Uterus (tissue), 2 donors: ENCODE measurements around the gene PI4KA.

Experiments used
- CTCF ChIP-seq, 4 experiments: fragments of 200-600 bp in 2 of 4; fragments of 450-650 bp in 2 of 4; sonication (generic) in 2 of 4; IDR thresholded peaks; one replicate each; pipeline ENCODE4 v1.5.1; 2016 to 2019; ENCODE audit warnings: antibody characterized with exemption in 4 of 4, mild to moderate bottlenecking in 2 of 4, moderate library complexity in 1 of 4
- POLR2A ChIP-seq, 2 donors: fragments of 450-650 bp; IDR thresholded peaks; one replicate each; pipeline ENCODE4 v1.6.1; 2016; ENCODE audit warnings: antibody characterized with exemption in 2 of 2, mild to moderate bottlenecking in 1 of 2, moderate library complexity in 1 of 2

- TF ChIP-seq CTCF (IDR thresholded peaks at IDR 0.05) (no peak), POLR2A (IDR thresholded peaks at IDR 0.05) (no peak)
These were observed 75.3 kb downstream of the PI4KA start for GRCh38 chr22:20783300-20783673.
